ENCODE results near the gene BRF1. TPM values are rescaled to one million over a fixed set of nuclear protein-coding genes. Genes with fewer than 3 reads are reported as not detected.
"Not testable (repeated sequence)": the region's sequence is repeated elsewhere in the genome, so short reads cannot be mapped to it uniquely, and the experiment has no call there.

Gene BRF1
- total RNA-seq, 1 experiment from 2014 or later = 26.4 TPM

DNA sequence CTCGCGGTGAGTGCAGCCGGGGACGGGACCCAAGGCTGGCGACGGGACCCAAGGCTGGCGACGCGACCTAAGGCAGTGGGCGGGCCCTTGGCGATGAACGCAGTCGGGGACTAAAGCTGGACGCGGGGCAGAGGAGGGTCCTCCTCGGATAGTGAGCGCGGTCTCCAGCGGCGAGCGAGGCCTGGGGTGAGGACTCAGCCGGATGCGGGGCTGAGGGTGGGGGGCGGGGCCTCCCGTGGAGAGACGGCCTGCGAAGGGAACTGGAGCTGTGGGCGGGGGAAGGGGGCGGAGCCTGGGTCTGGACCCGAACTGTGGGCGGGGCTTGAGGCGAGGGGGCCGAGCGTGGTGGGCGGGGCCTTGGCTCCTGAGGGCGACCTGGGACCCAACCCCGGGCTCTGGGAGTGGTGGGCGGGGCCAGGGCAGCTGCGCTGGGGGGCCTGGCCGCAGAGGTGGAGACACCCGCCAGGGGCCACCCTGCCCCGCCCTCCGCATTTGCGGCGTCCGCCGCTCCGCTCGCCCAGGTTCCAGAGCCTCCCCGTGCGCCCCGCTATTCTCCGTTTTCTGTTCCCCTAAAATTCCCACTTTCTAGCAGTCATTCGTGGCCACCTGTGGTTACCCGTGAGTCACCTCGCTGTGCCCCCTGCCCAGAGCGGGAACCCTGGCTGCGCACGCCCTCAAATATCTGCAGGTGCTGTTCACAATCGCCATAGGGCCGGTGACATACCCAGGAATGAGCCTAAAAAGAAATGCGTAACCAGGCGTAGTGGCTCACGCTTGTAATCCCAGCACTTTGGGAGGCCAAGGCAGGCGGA is 508 bp upstream of the BRF1 start:
- peaks cover 5% of the 10 kb centered on the region; the same call in 1 of the 2 replicates for H3K36me3 Mint-ChIP-seq
- H3K9me3 Mint-ChIP-seq = peaks cover 5% of the 10 kb centered on the region; the same call in 1 of the 2 replicates
- DNase-seq (ENCODE audit: low spot score) (peak; percentile 100), ATAC-seq (peak; percentile 84)
- peaks cover 40% of the 10 kb centered on the region for H3K27me3 Mint-ChIP-seq (ENCODE audit: low read depth)
- H3K27ac Mint-ChIP-seq = peak overlapping the region; percentile 98
- TF ChIP-seq, protein P1, sequence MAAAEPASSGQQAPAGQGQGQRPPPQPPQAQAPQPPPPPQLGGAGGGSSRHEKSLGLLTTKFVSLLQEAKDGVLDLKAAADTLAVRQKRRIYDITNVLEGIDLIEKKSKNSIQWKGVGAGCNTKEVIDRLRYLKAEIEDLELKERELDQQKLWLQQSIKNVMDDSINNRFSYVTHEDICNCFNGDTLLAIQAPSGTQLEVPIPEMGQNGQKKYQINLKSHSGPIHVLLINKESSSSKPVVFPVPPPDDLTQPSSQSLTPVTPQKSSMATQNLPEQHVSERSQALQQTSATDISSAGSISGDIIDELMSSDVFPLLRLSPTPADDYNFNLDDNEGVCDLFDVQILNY (CRISPR knock-in tag; IDR thresholded peaks at IDR 0.05) = peak; percentile 62; the same call in 1 of the 2 replicates
- TF ChIP-seq, protein P2, sequence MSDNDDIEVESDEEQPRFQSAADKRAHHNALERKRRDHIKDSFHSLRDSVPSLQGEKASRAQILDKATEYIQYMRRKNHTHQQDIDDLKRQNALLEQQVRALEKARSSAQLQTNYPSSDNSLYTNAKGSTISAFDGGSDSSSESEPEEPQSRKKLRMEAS (CRISPR knock-in tag; IDR thresholded peaks at IDR 0.05) = no peak; the same call in 1 of the 2 replicates
- no peak for TF ChIP-seq FOXJ3 (CRISPR knock-in tag; IDR thresholded peaks at IDR 0.05; ENCODE audit: borderline replicate concordance)
- peak; percentile 63; the same call in 1 of the 2 replicates for TF ChIP-seq ZNF423 (CRISPR knock-in tag; IDR thresholded peaks at IDR 0.05)
- 0 out of 2 replicates have a peak, but pooled peaks have one; percentile 29 for TF ChIP-seq SP1 (CRISPR knock-in tag; conservative IDR thresholded peaks at IDR 0.05)
- TF ChIP-seq GTF2I (CRISPR knock-in tag; conservative IDR thresholded peaks at IDR 0.05) = 0 out of 2 replicates have a peak, but pooled peaks have one; percentile 8
- TF ChIP-seq, protein P3, sequence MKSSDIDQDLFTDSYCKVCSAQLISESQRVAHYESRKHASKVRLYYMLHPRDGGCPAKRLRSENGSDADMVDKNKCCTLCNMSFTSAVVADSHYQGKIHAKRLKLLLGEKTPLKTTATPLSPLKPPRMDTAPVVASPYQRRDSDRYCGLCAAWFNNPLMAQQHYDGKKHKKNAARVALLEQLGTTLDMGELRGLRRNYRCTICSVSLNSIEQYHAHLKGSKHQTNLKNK (CRISPR knock-in tag; IDR thresholded peaks at IDR 0.05) = no peak
- H3K4me3 Mint-ChIP-seq = peak overlapping the region; percentile 91
- peaks cover 13% of the 10 kb centered on the region for H3K4me1 Mint-ChIP-seq
- ChIA-PET POLR2A (interaction anchor here (0.6 to 2.4 kb wide), 6 partner anchors 9 to 475 kb away, joined by 4 to 10 read pairs (median 4); partner anchors contain the start of genes BTBD6 and PACS2), CTCF (interaction anchor here (0.6 to 2.0 kb wide), 20 partner anchors 10 to 959 kb away, joined by 3 to 12 read pairs (median 5); partner anchors contain the start of genes BTBD6, NUDT14 and PACS2)

DNA sequence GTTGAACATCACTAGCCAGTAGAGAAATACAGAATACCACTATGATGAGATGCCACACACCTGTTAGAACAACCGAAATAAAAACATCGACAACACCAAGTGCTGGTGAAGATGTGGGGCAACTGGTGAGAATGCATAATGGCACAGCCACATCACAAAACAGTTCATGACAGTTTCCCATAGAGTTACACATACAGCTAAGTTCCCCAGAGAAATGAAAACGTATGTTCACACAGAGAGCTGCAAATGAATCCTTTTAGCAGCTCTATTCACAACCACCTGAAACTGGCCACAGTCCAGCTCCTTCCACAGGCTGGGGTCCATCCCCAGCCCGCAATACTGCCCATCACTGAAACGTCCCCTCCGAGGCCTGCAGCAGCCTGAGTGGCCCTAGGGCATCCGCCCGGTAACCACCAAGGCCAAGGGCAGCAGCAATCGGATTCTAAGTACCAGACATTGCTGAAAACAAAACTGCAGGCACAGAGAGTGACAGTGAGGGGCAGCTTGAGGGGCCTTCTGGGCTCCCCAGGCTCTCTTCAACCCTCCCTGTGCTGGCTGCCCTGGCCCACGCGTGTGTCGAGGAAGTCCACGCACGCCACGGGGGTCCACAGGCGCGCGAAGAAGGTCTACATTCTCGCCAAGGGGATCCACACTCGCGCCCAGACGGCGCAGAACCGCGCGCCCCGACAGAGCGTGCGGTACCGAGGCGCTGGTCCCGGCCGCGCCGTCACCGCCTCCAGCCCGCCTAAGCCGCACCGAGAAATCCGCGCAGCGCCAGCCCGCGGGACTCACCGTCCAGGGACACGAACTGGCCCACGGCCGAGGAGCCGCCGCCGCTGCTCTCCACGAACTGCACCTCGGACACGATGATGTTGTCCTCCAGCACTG is 903 bp downstream of the BRF1 start:
- POLR2A ChIA-PET = interaction anchor here (2.4 kb wide), 1 partner anchor 52 kb away, joined by 10 read pairs; the partner anchor contains the start of gene BTBD6
- CTCF ChIA-PET = interaction anchor here (0.6 to 1.8 kb wide), 7 partner anchors 10 to 958 kb away, joined by 3 to 12 read pairs (median 4); partner anchors contain the start of genes NUDT14 and PACS2
- TF ChIP-seq ZNF219 (CRISPR knock-in tag; IDR thresholded peaks at IDR 0.05; ENCODE audit: borderline replicate concordance) (no peak), HMGA2 (CRISPR knock-in tag; IDR thresholded peaks at IDR 0.05) (no peak), ZNF121 (CRISPR knock-in tag; IDR thresholded peaks at IDR 0.05) (no peak), FOXJ3 (CRISPR knock-in tag; IDR thresholded peaks at IDR 0.05; ENCODE audit: borderline replicate concordance) (no peak), KAT7 (CRISPR knock-in tag; IDR thresholded peaks at IDR 0.05; ENCODE audit: borderline replicate concordance) (no peak; the same call in 1 of the 2 replicates), NFATC4 (CRISPR knock-in tag; IDR thresholded peaks at IDR 0.05) (no peak), ETV6 (CRISPR knock-in tag; IDR thresholded peaks at IDR 0.05) (no peak)
- TF ChIP-seq, protein P4, sequence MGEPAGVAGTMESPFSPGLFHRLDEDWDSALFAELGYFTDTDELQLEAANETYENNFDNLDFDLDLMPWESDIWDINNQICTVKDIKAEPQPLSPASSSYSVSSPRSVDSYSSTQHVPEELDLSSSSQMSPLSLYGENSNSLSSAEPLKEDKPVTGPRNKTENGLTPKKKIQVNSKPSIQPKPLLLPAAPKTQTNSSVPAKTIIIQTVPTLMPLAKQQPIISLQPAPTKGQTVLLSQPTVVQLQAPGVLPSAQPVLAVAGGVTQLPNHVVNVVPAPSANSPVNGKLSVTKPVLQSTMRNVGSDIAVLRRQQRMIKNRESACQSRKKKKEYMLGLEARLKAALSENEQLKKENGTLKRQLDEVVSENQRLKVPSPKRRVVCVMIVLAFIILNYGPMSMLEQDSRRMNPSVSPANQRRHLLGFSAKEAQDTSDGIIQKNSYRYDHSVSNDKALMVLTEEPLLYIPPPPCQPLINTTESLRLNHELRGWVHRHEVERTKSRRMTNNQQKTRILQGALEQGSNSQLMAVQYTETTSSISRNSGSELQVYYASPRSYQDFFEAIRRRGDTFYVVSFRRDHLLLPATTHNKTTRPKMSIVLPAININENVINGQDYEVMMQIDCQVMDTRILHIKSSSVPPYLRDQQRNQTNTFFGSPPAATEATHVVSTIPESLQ (CRISPR knock-in tag; IDR thresholded peaks at IDR 0.05) = no peak
- TF ChIP-seq, protein P5, sequence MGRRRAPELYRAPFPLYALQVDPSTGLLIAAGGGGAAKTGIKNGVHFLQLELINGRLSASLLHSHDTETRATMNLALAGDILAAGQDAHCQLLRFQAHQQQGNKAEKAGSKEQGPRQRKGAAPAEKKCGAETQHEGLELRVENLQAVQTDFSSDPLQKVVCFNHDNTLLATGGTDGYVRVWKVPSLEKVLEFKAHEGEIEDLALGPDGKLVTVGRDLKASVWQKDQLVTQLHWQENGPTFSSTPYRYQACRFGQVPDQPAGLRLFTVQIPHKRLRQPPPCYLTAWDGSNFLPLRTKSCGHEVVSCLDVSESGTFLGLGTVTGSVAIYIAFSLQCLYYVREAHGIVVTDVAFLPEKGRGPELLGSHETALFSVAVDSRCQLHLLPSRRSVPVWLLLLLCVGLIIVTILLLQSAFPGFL (CRISPR knock-in tag; IDR thresholded peaks at IDR 0.05; ENCODE audit: borderline replicate concordance) = no peak
- TF ChIP-seq, protein P6, sequence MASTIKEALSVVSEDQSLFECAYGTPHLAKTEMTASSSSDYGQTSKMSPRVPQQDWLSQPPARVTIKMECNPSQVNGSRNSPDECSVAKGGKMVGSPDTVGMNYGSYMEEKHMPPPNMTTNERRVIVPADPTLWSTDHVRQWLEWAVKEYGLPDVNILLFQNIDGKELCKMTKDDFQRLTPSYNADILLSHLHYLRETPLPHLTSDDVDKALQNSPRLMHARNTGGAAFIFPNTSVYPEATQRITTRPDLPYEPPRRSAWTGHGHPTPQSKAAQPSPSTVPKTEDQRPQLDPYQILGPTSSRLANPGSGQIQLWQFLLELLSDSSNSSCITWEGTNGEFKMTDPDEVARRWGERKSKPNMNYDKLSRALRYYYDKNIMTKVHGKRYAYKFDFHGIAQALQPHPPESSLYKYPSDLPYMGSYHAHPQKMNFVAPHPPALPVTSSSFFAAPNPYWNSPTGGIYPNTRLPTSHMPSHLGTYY (CRISPR knock-in tag; IDR thresholded peaks at IDR 0.05) = no peak
- TF ChIP-seq, protein P7, sequence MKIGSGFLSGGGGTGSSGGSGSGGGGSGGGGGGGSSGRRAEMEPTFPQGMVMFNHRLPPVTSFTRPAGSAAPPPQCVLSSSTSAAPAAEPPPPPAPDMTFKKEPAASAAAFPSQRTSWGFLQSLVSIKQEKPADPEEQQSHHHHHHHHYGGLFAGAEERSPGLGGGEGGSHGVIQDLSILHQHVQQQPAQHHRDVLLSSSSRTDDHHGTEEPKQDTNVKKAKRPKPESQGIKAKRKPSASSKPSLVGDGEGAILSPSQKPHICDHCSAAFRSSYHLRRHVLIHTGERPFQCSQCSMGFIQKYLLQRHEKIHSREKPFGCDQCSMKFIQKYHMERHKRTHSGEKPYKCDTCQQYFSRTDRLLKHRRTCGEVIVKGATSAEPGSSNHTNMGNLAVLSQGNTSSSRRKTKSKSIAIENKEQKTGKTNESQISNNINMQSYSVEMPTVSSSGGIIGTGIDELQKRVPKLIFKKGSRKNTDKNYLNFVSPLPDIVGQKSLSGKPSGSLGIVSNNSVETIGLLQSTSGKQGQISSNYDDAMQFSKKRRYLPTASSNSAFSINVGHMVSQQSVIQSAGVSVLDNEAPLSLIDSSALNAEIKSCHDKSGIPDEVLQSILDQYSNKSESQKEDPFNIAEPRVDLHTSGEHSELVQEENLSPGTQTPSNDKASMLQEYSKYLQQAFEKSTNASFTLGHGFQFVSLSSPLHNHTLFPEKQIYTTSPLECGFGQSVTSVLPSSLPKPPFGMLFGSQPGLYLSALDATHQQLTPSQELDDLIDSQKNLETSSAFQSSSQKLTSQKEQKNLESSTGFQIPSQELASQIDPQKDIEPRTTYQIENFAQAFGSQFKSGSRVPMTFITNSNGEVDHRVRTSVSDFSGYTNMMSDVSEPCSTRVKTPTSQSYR (CRISPR knock-in tag; IDR thresholded peaks at IDR 0.05) = no peak
- H3K36me3 Mint-ChIP-seq = peaks cover 5% of the 10 kb centered on the region; the same call in 1 of the 2 replicates
- ATAC-seq (no peak), DNase-seq (ENCODE audit: low spot score) (no peak)
- H3K4me3 Mint-ChIP-seq = peak overlapping the region; percentile 74
- H3K27ac Mint-ChIP-seq = 0 out of 2 replicates have a peak overlapping the region, but pooled peaks have one; percentile 19
- H3K27me3 Mint-ChIP-seq (ENCODE audit: low read depth) = peaks cover 38% of the 10 kb centered on the region
- H3K4me1 Mint-ChIP-seq = peaks cover 13% of the 10 kb centered on the region
- H3K9me3 Mint-ChIP-seq = peaks cover 5% of the 10 kb centered on the region; the same call in 1 of the 2 replicates

DNA sequence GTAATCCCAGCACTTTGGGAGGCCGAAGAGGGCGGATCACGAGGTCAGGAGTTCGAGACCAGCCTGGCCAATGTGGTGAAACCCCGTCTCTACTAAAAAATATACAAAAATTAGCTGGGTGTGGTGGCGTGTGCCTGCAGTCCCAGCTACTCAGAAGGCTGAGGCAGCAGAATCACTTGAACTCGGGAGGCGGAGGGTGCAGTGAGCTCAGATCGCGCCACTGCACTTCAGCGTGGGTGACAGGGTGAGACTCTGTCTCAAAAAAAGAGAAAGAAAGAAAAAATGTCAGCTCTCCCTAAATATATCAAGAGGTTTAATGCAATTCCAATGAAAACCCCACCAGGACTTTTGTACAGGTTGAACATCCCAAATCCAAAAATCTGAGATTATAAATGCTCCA is 3.5 kb downstream of the BRF1 start:
- CTCF ChIA-PET = interaction anchor here (1.6 kb wide), 1 partner anchor 55 kb away, joined by 4 read pairs; no protein-coding TSS in a partner anchor
- POLR2A ChIA-PET = not testable (repeated sequence)

More for the DNA sequence above, 3.5 kb downstream of the BRF1 start:
- not testable (repeated sequence) for H3K9me3 Mint-ChIP-seq; H3K4me1 Mint-ChIP-seq; DNase-seq (ENCODE audit: low spot score); ATAC-seq; H3K36me3 Mint-ChIP-seq; H3K27ac Mint-ChIP-seq; H3K4me3 Mint-ChIP-seq
- peaks cover 18% of the 10 kb centered on the region for H3K27me3 Mint-ChIP-seq (ENCODE audit: low read depth)

All from WTC11 (cell line).